Fibroblast of lung (primary cell): ENCODE data around the gene POLR3G.

Experiments
- EZH2 ChIP-seq: IDR thresholded peaks from 2 replicates; pipeline ENCODE4 v1.5.1; 2012; ENCODE audit warnings: low read length, control low read depth, mild to moderate bottlenecking; ENCODE audit errors: missing control alignments
- TF ChIP-seq, protein P1 (sequence below), 2 donors: IDR thresholded peaks in 1 of 2; conservative IDR thresholded peaks in 1 of 2; 1 replicate in 1 of 2; 2 replicates in 1 of 2; pipeline ENCODE4 v1.5.1; 2011 to 2012; ENCODE audit warnings: low read length in 2 of 2, control low read depth in 1 of 2, inconsistent platforms in 1 of 2, low read depth in 1 of 2, mild to moderate bottlenecking in 1 of 2

DNA sequence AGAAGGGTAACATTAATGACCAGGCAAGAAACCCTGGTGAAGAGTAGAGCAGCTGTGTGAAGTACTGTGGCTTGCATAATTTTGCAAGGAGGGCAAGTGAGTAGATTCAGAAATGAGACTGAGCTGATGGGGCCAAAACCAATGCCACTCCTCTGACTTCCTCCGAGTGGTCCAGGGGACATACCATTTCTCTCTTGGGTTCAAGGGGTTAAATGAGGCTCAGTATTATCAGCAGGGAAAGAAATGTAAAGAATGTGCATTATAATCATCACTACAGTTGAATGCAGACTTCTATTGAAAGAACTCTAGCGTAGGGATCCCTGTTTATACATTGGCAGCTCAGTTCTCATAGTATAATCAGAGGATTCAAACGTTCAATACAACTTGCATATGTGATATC lies 9.9 kb downstream of the POLR3G start:
- TF ChIP-seq, protein P1, sequence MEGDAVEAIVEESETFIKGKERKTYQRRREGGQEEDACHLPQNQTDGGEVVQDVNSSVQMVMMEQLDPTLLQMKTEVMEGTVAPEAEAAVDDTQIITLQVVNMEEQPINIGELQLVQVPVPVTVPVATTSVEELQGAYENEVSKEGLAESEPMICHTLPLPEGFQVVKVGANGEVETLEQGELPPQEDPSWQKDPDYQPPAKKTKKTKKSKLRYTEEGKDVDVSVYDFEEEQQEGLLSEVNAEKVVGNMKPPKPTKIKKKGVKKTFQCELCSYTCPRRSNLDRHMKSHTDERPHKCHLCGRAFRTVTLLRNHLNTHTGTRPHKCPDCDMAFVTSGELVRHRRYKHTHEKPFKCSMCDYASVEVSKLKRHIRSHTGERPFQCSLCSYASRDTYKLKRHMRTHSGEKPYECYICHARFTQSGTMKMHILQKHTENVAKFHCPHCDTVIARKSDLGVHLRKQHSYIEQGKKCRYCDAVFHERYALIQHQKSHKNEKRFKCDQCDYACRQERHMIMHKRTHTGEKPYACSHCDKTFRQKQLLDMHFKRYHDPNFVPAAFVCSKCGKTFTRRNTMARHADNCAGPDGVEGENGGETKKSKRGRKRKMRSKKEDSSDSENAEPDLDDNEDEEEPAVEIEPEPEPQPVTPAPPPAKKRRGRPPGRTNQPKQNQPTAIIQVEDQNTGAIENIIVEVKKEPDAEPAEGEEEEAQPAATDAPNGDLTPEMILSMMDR (conservative IDR thresholded peaks at IDR 0.05 in 1 of 2, IDR thresholded peaks at IDR 0.05 in 1 of 2; ENCODE audit: low read depth in 1 of 2, low read length in 2 of 2) = no peak
- TF ChIP-seq EZH2 = no peak
